Psoas muscle (tissue), 8 donors: ENCODE data around the gene OSMR. TPM values are rescaled to one million over a fixed set of nuclear protein-coding genes. Genes with fewer than 3 reads are reported as not detected.

ENCODE experiments used
- ATAC-seq, 4 donors: fragments of 200-7000 bp; cut with Tn5 transposase; one replicate each; pipeline ENCODE4 v1.9.1; 2020; ENCODE audit warnings: moderate library complexity in 3 of 4, mild to moderate bottlenecking in 2 of 4
- DNase-seq, 2 donors: peaks; one replicate each; pipeline ENCODE4 v3.0.0-alpha.2; 2020
- H3K27ac ChIP-seq: fragments of 200-600 bp; one replicate; pipeline ENCODE4 v1.8.0; 2022
- H3K27me3 ChIP-seq, 3 donors: fragments of 200-600 bp in 1 of 3; one replicate each; pipeline versions ENCODE4 v1.6.1 to v1.8.0; 2013 to 2022; ENCODE audit warnings: low read length in 2 of 3, mild to moderate bottlenecking in 2 of 3, moderate library complexity in 1 of 3; ENCODE audit not compliant: insufficient read depth in 3 of 3
- H3K36me3 ChIP-seq, 2 donors: fragments of 200-600 bp in 1 of 2; one replicate each; pipeline versions ENCODE4 v1.6.1 to v1.8.0; 2013 to 2022; ENCODE audit warnings: low read depth in 1 of 2, mild to moderate bottlenecking in 1 of 2, moderate library complexity in 1 of 2; ENCODE audit not compliant: insufficient read depth in 1 of 2
- H3K4me1 ChIP-seq: fragments of 200-600 bp; one replicate; pipeline ENCODE4 v1.8.0; 2022
- H3K4me3 ChIP-seq: fragments of 200-600 bp; one replicate; pipeline ENCODE4 v1.8.0; 2022; ENCODE audit warnings: mild to moderate bottlenecking
- H3K9me3 ChIP-seq: fragments of 200-600 bp; one replicate; pipeline ENCODE4 v1.8.0; 2022
- WGBS, 3 donors: extraction: QIAGEN DNeasy Blood & Tissue Kit; methylation state at CpG; one replicate each; pipeline versions ENCODE4 v1.1.6 to v1.1.7; 2013; 5-methylcytosine and 5-hydroxymethylcytosine counted together
- intact Hi-C, 2 donors: fragments of 100-400 bp; cut with DNase I; formaldehyde crosslinking; loops; one replicate each; pipeline versions ENCODE4 v1.11.0 to v1.14.2; 2022
- polyA plus RNA-seq, 3 donors: library from polyadenylated mRNA; stranded (reverse); fragments of 200-250 nt; gene quantifications; one replicate each; pipeline ENCODE4 v1.2.3, GENCODE V29; 2013
- total RNA-seq, 4 donors: library from RNA; stranded (reverse); fragmentation: NEBNext Ultra II Directional in 2 of 4; extraction: Animal tissue kit (Norgen Biotek cat#: 25700) in 2 of 4; gene quantifications; one replicate each; pipeline versions ENCODE4 v1.2.1 to v1.2.4, GENCODE V29; 2021 to 2023
- TF ChIP-seq, protein P1 (sequence below): fragments of 200-600 bp; IDR thresholded peaks from one replicate; pipeline ENCODE4 v1.8.0; 2022; ENCODE audit warnings: antibody characterized with exemption
- donor health status: healthy with polysubstance abuse.
- donor health status: DM: no; HTN: no; CAD: no; lungs with moderate emphysema.
- donor health status: Bipolar disorder and iron deficiency.
- donor health status: healthy.
- donor health status: DM: yes; HTN: yes; CAD: no.
- donor health status: DM: no; HTN: no; CAD: no.
- donor health status: DM: no; HTN: no; CAD: no.
- donor health status: DM: yes; HTN: yes; CAD: no.

Gene OSMR
- total and polyA plus RNA-seq, 7 donors = 3.2 to 27.0 (median 9.9) TPM

DNA sequence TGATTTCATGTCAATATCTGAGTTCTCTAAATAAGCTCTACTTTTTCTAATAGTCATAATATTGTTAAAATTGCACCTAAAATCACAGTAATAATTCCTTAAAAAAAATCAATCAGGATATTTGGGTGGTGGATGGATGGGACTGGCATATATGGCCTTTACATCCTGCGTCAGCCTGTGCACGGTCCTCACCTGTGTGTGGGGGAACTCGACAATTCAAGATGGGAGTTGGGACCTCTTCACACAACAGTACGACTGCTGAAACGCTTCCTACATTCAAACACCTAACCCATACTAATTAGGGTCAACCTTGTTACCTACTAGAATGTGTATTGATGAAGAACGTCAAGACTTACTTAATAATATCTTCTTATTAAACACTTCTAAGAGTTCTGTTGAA, 90.5 kb downstream of the OSMR start:
- DNase-seq (no peak), ATAC-seq (no peak)
- Histone ChIP-seq H3K27me3 (no peaks in the 10 kb centered on the region), H3K4me3 (no peak overlapping the region), H3K9me3 (no peaks in the 10 kb centered on the region), H3K36me3 (peaks cover 0 to 84% of the 10 kb centered on the region in 2 donors), H3K27ac (no peak overlapping the region), H3K4me1 (no peaks in the 10 kb centered on the region)
- intact Hi-C loops = no loop called here
- 93 to 95% (median 94%) methylated on average over 6 of the region's 6 CpGs for WGBS, 3 donors
- TF ChIP-seq, protein P1, sequence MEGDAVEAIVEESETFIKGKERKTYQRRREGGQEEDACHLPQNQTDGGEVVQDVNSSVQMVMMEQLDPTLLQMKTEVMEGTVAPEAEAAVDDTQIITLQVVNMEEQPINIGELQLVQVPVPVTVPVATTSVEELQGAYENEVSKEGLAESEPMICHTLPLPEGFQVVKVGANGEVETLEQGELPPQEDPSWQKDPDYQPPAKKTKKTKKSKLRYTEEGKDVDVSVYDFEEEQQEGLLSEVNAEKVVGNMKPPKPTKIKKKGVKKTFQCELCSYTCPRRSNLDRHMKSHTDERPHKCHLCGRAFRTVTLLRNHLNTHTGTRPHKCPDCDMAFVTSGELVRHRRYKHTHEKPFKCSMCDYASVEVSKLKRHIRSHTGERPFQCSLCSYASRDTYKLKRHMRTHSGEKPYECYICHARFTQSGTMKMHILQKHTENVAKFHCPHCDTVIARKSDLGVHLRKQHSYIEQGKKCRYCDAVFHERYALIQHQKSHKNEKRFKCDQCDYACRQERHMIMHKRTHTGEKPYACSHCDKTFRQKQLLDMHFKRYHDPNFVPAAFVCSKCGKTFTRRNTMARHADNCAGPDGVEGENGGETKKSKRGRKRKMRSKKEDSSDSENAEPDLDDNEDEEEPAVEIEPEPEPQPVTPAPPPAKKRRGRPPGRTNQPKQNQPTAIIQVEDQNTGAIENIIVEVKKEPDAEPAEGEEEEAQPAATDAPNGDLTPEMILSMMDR = no peak

DNA sequence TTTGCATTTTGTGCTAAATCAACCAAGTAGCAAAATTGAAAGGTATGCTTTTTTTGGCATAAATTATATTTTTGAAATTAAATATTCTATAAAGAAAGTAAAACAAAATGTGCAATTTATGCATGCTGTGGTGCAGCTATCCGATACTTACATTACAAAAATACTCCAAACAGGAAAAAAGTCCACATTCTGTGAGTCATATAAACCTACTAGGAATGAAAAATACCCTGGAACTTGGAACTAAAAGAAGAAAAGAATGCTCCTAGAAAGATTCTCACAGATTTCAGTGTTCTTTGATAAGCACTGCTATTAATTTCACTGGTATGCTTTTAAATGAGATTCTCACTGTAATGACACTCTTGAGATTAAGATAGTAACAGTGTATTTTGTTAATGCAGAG, 92.6 kb downstream of the OSMR start:
- Histone ChIP-seq H3K4me3 (no peak overlapping the region), H3K27ac (no peak overlapping the region), H3K4me1 (no peaks in the 10 kb centered on the region), H3K27me3 (no peaks in the 10 kb centered on the region), H3K36me3 (peaks cover 0 to 85% of the 10 kb centered on the region in 2 donors), H3K9me3 (no peaks in the 10 kb centered on the region)
- ATAC-seq (no peak), DNase-seq (no peak)
- TF ChIP-seq, protein P1 = no peak
- 89 to 98% (median 94%) methylated on average over 1 of the region's 1 CpG for WGBS, 3 donors
- intact Hi-C loops = no loop called here

DNA sequence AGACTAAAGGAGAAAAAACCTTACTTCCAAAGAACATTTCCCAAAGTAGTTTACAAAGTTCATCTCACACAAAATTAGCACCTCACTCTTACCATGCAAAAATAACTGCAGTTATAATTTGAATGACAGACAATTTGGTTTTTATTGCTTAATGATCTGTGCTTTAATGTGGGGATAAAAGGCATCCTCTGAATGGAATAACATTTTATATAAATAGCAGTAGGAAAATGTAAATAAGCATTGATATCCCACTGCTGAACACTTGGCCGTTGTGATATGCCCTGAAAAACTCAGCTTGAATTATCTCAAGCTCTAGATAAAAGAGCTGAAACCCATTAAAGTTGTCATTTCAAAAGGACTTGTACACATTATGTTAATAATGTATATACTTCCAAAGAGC, 93.2 kb downstream of the OSMR start:
- Histone ChIP-seq H3K36me3 (peaks cover 0 to 89% of the 10 kb centered on the region in 2 donors), H3K27me3 (no peaks in the 10 kb centered on the region), H3K4me1 (no peaks in the 10 kb centered on the region), H3K4me3 (no peak overlapping the region), H3K9me3 (no peaks in the 10 kb centered on the region), H3K27ac (no peak overlapping the region)
- ATAC-seq (no peak), DNase-seq (no peak)
- whole genome bisulfite sequencing, 3 donors = 82 to 92% (median 84%) methylated on average over 1 of the region's 1 CpG
- TF ChIP-seq, protein P1 = no peak
- intact Hi-C loops = no loop called here

DNA sequence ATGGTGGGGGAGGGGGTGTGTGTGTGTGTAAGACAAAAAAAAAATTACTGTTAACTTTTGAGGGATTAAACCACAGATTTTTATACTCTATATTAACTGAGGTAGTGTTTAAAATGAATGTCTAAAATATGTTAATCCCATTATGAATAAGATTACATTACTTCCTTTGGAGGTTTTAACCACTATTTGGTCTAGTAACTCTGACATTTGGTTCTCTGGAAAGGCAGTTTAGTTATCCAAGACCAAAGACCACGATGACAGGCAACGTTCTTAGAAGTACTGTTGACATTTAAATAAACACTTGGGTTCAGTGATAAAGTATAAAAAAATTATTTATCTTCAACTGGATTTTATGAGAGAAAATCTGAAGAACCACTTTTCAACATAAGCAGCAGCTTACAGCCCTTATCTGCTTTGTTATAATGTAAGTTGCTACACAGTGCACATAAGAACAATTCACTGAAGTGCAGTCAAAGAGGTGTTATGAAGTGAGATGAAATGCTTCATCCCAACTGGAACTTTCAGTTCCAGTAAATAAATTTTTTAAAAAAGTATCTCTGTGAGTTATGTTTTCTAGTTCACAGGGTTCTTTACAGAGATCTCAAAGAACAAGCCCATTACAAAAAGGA, 94.5 kb downstream of the OSMR start:
- WGBS, 3 donors = 80 to 95% (median 92%) methylated on average over 2 of the region's 2 CpGs
- ATAC-seq = no peak
- H3K9me3 ChIP-seq = no peaks in the 10 kb centered on the region
- no peak for DNase-seq
- H3K36me3 ChIP-seq = peaks cover 0 to 97% of the 10 kb centered on the region in 2 donors
- H3K4me3 ChIP-seq = no peak overlapping the region
- H3K27me3 ChIP-seq = no peaks in the 10 kb centered on the region
- H3K27ac ChIP-seq = no peak overlapping the region
- TF ChIP-seq, protein P1 = no peak
- intact Hi-C loops = no loop called here
- no peaks in the 10 kb centered on the region for H3K4me1 ChIP-seq

DNA sequence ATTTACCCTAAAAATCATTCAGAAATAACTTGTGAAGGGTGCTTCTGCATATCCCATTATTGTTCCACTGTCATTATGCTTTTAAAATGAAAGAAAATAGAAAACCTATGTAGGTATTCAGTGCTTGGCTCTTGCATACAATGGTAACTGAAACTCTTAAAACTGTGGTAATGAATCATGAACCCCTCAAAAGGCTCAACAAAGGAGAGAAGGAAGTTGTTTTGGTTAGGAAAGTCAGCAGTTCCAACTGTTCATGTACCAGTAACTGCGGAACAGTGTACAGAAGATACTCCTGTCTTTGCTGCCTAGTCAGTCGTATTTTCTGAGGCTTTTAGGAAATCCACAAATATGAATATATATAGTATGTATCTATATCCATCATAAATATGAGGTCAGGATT, 96.1 kb downstream of the OSMR start:
- intact Hi-C loops = no loop called here
- peaks cover 0 to 99% of the 10 kb centered on the region in 2 donors for H3K36me3 ChIP-seq
- TF ChIP-seq, protein P1 = no peak
- H3K27ac ChIP-seq = no peak overlapping the region
- DNase-seq = no peak
- H3K4me1 ChIP-seq = no peaks in the 10 kb centered on the region
- H3K9me3 ChIP-seq = no peaks in the 10 kb centered on the region
- no peaks in the 10 kb centered on the region for H3K27me3 ChIP-seq
- H3K4me3 ChIP-seq = no peak overlapping the region
- ATAC-seq = no peak
- 96 to 99% (median 98%) methylated on average over 2 of the region's 2 CpGs for WGBS, 3 donors
